Liver (tissue), 9 donors: Measurements from ENCODE around the gene WWOX. TPM values are rescaled to one million over a fixed set of nuclear protein-coding genes. Genes with fewer than 3 reads are reported as not detected.

Experiments used
- DNase-seq: peaks from one replicate; pipeline ENCODE4 v3.0.0-alpha.2; 2017; ENCODE audit warnings: low spot score
- H3K27ac ChIP-seq, 2 donors: one replicate each; pipeline ENCODE4 v1.7.0; 2013; ENCODE audit warnings: inconsistent platforms in 2 of 2, low read length in 2 of 2, control low read depth in 1 of 2, low read depth in 1 of 2, mild to moderate bottlenecking in 1 of 2
- H3K27me3 ChIP-seq, 4 donors: one replicate each; pipeline versions ENCODE4 v1.6.1 to v1.7.0; 2013; ENCODE audit warnings: low read length in 3 of 4, inconsistent platforms in 1 of 4, mild to moderate bottlenecking in 1 of 4, moderate library complexity in 1 of 4; ENCODE audit not compliant: control insufficient read depth in 4 of 4, insufficient read depth in 4 of 4
- H3K36me3 ChIP-seq, 4 donors: one replicate each; pipeline versions ENCODE4 v1.6.1 to v1.7.0; 2013; ENCODE audit warnings: low read length in 3 of 4, mild to moderate bottlenecking in 3 of 4, low read depth in 1 of 4, moderate library complexity in 1 of 4; ENCODE audit not compliant: control insufficient read depth in 4 of 4, insufficient read depth in 3 of 4
- H3K4me1 ChIP-seq, 4 donors: one replicate each; pipeline versions ENCODE4 v1.6.1 to v1.7.0; 2013; ENCODE audit warnings: low read length in 3 of 4, mild to moderate bottlenecking in 3 of 4, moderate library complexity in 1 of 4; ENCODE audit not compliant: control insufficient read depth in 4 of 4, insufficient read depth in 4 of 4
- H3K4me3 ChIP-seq, 3 donors: one replicate each; pipeline versions ENCODE4 v1.6.1 to v1.7.0; 2013; ENCODE audit warnings: low read length in 3 of 3, control low read depth in 1 of 3, low read depth in 1 of 3, mild to moderate bottlenecking in 1 of 3
- H3K9ac ChIP-seq, 2 donors: one replicate each; pipeline ENCODE4 v1.7.0; 2013; ENCODE audit warnings: low read length in 2 of 2, mild to moderate bottlenecking in 2 of 2, moderate library complexity in 2 of 2, control low read depth in 1 of 2, low read depth in 1 of 2
- H3K9me3 ChIP-seq, 4 donors: one replicate each; pipeline versions ENCODE4 v1.6.1 to v1.7.0; 2013; ENCODE audit warnings: low read length in 3 of 4; ENCODE audit not compliant: control insufficient read depth in 4 of 4
- EGR1 ChIP-seq, 2 donors: IDR thresholded peaks; 2 replicates each; pipeline ENCODE4 v1.6.1; 2016 to 2018; ENCODE audit warnings: antibody characterized with exemption in 2 of 2, low read depth in 2 of 2
- FOXA1 ChIP-seq: IDR thresholded peaks from 2 replicates; pipeline ENCODE4 v1.6.1; 2016; ENCODE audit warnings: antibody characterized with exemption
- FOXA2 ChIP-seq: IDR thresholded peaks from 2 replicates; pipeline ENCODE4 v1.6.1; 2016; ENCODE audit warnings: antibody characterized with exemption
- GABPA ChIP-seq, 2 donors: IDR thresholded peaks in 1 of 2; conservative IDR thresholded peaks in 1 of 2; 2 replicates each; pipeline ENCODE4 v1.6.1; 2016; ENCODE audit warnings: antibody characterized with exemption in 2 of 2, mild to moderate bottlenecking in 1 of 2, moderate library complexity in 1 of 2
- HNF4A ChIP-seq, 2 donors: conservative IDR thresholded peaks; 2 replicates each; pipeline ENCODE4 v1.6.1; 2016; ENCODE audit warnings: antibody characterized with exemption in 2 of 2, mild to moderate bottlenecking in 2 of 2
- HNF4G ChIP-seq: IDR thresholded peaks from 2 replicates; pipeline ENCODE4 v1.6.1; 2016; ENCODE audit warnings: antibody characterized with exemption
- JUND ChIP-seq, 2 donors: IDR thresholded peaks; 2 replicates each; pipeline ENCODE4 v1.6.1; 2016; ENCODE audit warnings: antibody characterized with exemption in 2 of 2
- MAX ChIP-seq: IDR thresholded peaks from 2 replicates; pipeline ENCODE4 v1.6.1; 2016; ENCODE audit warnings: antibody characterized with exemption
- NR2F2 ChIP-seq: IDR thresholded peaks from 2 replicates; pipeline ENCODE4 v1.6.1; 2016; ENCODE audit warnings: antibody characterized with exemption
- RAD21 ChIP-seq, 2 donors: IDR thresholded peaks; 2 replicates each; pipeline ENCODE4 v1.6.1; 2016; ENCODE audit warnings: antibody characterized with exemption in 2 of 2, mild to moderate bottlenecking in 2 of 2
- RXRA ChIP-seq, 2 donors: IDR thresholded peaks; 2 replicates each; pipeline ENCODE4 v1.6.1; 2017 to 2018; ENCODE audit warnings: antibody characterized with exemption in 2 of 2, mild to moderate bottlenecking in 1 of 2
- SP1 ChIP-seq: IDR thresholded peaks from 2 replicates; pipeline ENCODE4 v1.6.1; 2018; ENCODE audit warnings: antibody characterized with exemption, mild to moderate bottlenecking
- TAF1 ChIP-seq: conservative IDR thresholded peaks from 2 replicates; pipeline ENCODE4 v1.6.1; 2016; ENCODE audit warnings: antibody characterized with exemption, mild to moderate bottlenecking
- YY1 ChIP-seq: IDR thresholded peaks from 2 replicates; pipeline ENCODE4 v1.6.1; 2016; ENCODE audit warnings: antibody characterized with exemption, mild to moderate bottlenecking
- WGBS: extraction: QIAGEN DNeasy Blood & Tissue Kit; methylation state at CpG from one replicate; pipeline ENCODE4 v1.1.7; 2013; 5-methylcytosine and 5-hydroxymethylcytosine counted together
- polyA plus RNA-seq, 2 donors: library from polyadenylated mRNA; stranded (reverse) in 1 of 2; unstranded in 1 of 2; fragments of 200-250 nt in 1 of 2; fragments of >200 nt in 1 of 2; fragmentation: Nextera tagmentation in 1 of 2; extraction: Ambion mirVana in 1 of 2; gene quantifications; one replicate each; pipeline versions ENCODE4 v1.2.1 to v1.2.3, GENCODE V29; 2013 to 2015
- total RNA-seq, 2 donors: library from RNA; depleted of rRNA; stranded (reverse); fragments of >200 nt; gene quantifications; one replicate each; pipeline ENCODE4 v1.2.3, GENCODE V29; 2014
- TF ChIP-seq, protein P1 (sequence below): IDR thresholded peaks from 2 replicates; pipeline ENCODE4 v1.6.1; 2016; ENCODE audit warnings: antibody characterized with exemption, mild to moderate bottlenecking
- TF ChIP-seq, protein P2 (sequence below): IDR thresholded peaks from 2 replicates; pipeline ENCODE4 v1.6.1; 2016; ENCODE audit warnings: antibody characterized with exemption
- TF ChIP-seq, protein P3 (sequence below): IDR thresholded peaks from 2 replicates; pipeline ENCODE4 v1.6.1; 2016; ENCODE audit warnings: antibody characterized with exemption
- TF ChIP-seq, protein P4 (sequence below): fragments of 150-350 bp; IDR thresholded peaks from 2 replicates; pipeline ENCODE4 v1.5.1; 2017; ENCODE audit warnings: improper control_type of control experiment, low read depth, low read length; ENCODE audit not compliant: missing input control
- donor health status: healthy.
- donor health status: healthy.
- donor health status: healthy.
- donor health status: healthy.
- donor health status: healthy.

The WWOX gene
- total and polyA plus RNA-seq, 4 donors = 9.8 to 46.0 (median 15.3) TPM

GRCh38 chr16:78666318-78666717, 566.9 kb downstream of the WWOX start:
- H3K9me3 ChIP-seq = no peaks in the 10 kb centered on the region
- 92% methylated on average over 4 of the region's 4 CpGs for WGBS
- TF ChIP-seq JUND (IDR thresholded peaks at IDR 0.05) (no peak), RAD21 (IDR thresholded peaks at IDR 0.05) (no peak), FOXA2 (no peak), TAF1 (no peak), HNF4G (no peak), EGR1 (IDR thresholded peaks at IDR 0.05; ENCODE audit: low read depth in 2 of 2) (no peak), HNF4A (conservative IDR thresholded peaks at IDR 0.05) (no peak), YY1 (no peak), GABPA (IDR thresholded peaks at IDR 0.05 in 1 of 2, conservative IDR thresholded peaks at IDR 0.05 in 1 of 2) (no peak), FOXA1 (no peak), MAX (no peak), RXRA (IDR thresholded peaks at IDR 0.05) (no peak), SP1 (no peak), NR2F2 (no peak)
- TF ChIP-seq, protein P1, sequence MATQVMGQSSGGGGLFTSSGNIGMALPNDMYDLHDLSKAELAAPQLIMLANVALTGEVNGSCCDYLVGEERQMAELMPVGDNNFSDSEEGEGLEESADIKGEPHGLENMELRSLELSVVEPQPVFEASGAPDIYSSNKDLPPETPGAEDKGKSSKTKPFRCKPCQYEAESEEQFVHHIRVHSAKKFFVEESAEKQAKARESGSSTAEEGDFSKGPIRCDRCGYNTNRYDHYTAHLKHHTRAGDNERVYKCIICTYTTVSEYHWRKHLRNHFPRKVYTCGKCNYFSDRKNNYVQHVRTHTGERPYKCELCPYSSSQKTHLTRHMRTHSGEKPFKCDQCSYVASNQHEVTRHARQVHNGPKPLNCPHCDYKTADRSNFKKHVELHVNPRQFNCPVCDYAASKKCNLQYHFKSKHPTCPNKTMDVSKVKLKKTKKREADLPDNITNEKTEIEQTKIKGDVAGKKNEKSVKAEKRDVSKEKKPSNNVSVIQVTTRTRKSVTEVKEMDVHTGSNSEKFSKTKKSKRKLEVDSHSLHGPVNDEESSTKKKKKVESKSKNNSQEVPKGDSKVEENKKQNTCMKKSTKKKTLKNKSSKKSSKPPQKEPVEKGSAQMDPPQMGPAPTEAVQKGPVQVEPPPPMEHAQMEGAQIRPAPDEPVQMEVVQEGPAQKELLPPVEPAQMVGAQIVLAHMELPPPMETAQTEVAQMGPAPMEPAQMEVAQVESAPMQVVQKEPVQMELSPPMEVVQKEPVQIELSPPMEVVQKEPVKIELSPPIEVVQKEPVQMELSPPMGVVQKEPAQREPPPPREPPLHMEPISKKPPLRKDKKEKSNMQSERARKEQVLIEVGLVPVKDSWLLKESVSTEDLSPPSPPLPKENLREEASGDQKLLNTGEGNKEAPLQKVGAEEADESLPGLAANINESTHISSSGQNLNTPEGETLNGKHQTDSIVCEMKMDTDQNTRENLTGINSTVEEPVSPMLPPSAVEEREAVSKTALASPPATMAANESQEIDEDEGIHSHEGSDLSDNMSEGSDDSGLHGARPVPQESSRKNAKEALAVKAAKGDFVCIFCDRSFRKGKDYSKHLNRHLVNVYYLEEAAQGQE = no peak
- TF ChIP-seq, protein P2, sequence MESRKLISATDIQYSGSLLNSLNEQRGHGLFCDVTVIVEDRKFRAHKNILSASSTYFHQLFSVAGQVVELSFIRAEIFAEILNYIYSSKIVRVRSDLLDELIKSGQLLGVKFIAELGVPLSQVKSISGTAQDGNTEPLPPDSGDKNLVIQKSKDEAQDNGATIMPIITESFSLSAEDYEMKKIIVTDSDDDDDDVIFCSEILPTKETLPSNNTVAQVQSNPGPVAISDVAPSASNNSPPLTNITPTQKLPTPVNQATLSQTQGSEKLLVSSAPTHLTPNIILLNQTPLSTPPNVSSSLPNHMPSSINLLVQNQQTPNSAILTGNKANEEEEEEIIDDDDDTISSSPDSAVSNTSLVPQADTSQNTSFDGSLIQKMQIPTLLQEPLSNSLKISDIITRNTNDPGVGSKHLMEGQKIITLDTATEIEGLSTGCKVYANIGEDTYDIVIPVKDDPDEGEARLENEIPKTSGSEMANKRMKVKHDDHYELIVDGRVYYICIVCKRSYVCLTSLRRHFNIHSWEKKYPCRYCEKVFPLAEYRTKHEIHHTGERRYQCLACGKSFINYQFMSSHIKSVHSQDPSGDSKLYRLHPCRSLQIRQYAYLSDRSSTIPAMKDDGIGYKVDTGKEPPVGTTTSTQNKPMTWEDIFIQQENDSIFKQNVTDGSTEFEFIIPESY = no peak
- TF ChIP-seq, protein P3, sequence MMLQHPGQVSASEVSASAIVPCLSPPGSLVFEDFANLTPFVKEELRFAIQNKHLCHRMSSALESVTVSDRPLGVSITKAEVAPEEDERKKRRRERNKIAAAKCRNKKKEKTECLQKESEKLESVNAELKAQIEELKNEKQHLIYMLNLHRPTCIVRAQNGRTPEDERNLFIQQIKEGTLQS = no peak
- TF ChIP-seq, protein P4, sequence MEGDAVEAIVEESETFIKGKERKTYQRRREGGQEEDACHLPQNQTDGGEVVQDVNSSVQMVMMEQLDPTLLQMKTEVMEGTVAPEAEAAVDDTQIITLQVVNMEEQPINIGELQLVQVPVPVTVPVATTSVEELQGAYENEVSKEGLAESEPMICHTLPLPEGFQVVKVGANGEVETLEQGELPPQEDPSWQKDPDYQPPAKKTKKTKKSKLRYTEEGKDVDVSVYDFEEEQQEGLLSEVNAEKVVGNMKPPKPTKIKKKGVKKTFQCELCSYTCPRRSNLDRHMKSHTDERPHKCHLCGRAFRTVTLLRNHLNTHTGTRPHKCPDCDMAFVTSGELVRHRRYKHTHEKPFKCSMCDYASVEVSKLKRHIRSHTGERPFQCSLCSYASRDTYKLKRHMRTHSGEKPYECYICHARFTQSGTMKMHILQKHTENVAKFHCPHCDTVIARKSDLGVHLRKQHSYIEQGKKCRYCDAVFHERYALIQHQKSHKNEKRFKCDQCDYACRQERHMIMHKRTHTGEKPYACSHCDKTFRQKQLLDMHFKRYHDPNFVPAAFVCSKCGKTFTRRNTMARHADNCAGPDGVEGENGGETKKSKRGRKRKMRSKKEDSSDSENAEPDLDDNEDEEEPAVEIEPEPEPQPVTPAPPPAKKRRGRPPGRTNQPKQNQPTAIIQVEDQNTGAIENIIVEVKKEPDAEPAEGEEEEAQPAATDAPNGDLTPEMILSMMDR = no peak
- no peaks in the 10 kb centered on the region for H3K27me3 ChIP-seq
- H3K4me3 ChIP-seq = no peak overlapping the region
- H3K4me1 ChIP-seq = no peaks in the 10 kb centered on the region
- no peak overlapping the region for H3K9ac ChIP-seq
- no peak for DNase-seq
- no peaks in the 10 kb centered on the region for H3K36me3 ChIP-seq
- no peak overlapping the region for H3K27ac ChIP-seq
